ENCODE results near the gene VPS26B.
"Not testable (repeated sequence)": the region's sequence is repeated elsewhere in the genome, so short reads cannot be mapped to it uniquely, and the experiment has no call there.

The VPS26B gene

GRCh38 chr11:134223836-134224709 lies at the start of gene VPS26B, which contains the start of gene NCAPD3:
TSS of gene VPS26B (plus strand) at chr11:134224671. CDS start at chr11:134225123, 452 bp downstream.
TSS of gene NCAPD3 (minus strand) at chr11:134223967. CDS start at chr11:134223926, 41 bp downstream.
- peak; percentile 92 to 99 (median 93) for DNase-seq

DNA sequence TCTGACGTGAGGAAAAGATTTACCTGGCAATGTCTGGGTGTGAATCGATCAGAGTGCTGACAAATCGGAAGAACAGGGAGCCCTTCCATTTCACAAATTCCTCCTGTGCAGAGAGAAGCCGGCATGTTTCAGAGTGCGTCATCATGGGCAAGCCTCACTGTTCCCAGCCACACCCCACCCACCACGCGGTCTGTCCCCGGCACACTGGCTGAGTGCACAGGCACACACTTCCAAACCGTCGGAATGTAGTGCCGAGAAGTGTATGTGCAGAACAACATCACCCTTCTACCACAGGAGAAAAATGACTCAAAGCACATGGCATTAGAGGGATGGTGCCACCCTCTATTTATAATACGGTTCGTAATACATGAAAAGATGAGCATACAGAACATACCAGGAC lies 48.2 kb upstream of the VPS26B start:
- DNase-seq = no peak

DNA sequence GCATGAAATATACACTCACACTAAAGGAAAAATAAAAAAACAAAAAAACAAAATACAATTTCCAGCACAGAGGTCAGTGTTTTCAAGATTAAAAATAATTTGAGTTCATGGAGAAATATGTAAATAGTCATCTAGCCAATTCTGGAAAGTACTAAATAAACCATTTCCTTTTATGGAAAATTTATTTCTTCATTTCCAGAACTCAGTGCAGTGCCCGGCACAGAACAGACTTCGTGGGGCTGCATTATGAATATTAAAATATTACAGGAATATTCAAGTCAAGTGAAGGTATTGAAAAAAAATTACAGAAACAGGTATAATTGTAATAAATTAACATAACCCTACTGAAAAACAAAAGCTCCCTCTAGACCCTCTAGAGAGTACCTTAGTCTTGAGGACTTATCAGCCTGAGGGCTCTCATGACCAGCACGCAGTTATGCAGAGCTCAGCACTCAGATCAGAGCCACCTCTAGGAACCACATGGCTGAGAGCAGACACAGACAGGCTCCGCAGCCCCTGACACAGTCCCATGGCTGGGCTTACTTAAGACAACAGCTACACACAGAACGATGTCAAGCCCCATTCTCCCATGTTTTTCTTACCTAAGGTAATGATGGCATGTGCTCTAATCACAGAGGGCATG lies 46.3 kb upstream of the VPS26B start:
- no peak for DNase-seq

DNA sequence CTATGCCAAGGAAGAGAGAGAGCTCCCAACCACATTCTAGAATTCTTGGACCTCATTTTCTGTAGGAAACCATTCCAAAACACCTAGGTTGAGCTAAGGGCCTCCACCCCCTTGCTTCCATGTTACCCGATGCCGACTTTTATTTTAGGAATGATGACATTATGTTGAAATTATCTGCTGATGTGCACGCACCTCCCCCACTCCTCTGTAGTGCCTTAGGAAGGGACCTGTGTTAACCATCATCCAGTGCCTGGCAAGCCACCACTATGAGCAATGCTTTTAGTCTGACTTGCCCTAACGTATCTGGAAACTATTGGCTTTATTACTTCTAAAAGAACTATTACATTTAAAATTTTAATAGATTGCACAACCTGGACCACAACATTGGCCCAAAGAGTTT lies 42.8 kb upstream of the VPS26B start:
- DNase-seq = no peak

DNA sequence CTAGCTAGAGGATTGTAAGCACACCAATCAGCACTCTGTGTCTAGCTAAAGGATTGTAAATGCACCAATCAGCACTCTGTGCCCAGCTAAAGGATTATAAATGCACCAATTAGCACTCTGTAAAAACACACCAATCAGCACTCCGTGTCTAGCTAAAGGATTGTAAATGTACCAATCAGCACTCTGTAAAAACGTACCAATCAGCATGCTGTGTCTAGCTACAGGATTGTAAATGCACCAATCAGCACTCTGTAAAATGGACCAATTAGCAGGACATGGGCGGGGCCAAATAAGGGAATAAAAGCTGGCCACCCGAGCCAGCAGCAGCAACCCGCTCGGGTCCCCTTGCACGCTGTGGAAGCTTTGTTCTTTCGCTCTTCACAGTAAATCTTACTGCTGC lies 36.4 kb upstream of the VPS26B start:
- DNase-seq = not testable (repeated sequence)

DNA sequence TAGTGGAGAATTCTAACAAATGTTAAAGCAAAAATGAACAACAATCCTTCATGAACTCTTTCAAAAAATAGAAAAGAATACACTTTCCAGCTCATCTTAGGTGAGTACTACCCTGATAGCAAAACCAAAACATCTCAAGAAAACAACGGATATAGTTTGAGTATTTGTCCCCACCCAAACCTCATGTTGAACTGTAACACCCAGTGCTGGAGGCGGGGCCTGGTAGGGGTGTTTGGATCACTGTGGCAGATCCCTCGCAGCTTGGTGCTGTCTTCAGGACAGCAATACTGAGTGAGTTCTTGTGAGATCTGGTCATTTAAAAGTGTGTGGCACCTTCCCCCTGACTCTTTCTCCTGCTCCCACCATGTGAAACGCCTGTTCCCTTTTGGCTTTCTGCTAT lies 27.7 kb upstream of the VPS26B start:
- DNase-seq = no peak

DNA sequence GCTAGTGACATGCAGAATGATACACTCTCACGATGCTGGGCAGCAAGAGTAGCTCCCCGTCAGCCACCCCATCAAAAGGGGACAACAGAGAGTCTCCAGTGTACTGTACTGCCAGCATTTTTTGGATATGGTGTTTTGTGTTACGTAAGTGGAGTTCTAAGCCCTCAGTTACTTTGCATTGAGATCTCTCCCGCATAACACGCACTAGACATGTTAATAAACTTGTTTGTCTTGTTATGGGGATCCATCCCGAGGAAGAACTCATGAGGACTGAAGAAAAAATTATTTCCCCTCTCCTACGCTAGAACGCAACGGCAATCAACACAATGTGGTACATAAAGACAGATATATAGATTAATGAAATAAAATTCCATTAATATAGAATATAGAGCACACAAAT lies 24.9 kb upstream of the VPS26B start:
- DNase-seq = no peak

- DNase-seq = no peak
Observed at GRCh38 chr11:134200688-134201087, 23.8 kb upstream of the VPS26B start.

DNA sequence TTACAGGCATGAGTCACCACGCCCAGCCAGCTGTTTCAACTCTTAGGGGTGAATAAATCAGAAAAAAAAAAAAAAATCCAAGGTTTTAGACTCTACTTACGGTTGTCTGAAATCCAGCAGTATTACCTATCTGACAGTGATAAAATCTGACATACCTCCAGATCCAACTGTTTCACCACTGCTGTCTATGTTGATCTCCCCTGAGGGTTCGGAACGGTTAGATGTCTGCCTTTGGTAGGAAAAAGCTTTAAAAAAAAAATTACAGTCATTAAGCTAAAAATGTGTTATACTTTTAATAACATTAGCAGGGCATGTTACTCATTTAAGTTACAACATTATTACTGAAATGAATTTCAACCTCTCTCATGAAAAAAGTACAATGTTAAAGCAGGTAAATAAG lies 21.8 kb upstream of the VPS26B start:
- no peak for DNase-seq

DNA sequence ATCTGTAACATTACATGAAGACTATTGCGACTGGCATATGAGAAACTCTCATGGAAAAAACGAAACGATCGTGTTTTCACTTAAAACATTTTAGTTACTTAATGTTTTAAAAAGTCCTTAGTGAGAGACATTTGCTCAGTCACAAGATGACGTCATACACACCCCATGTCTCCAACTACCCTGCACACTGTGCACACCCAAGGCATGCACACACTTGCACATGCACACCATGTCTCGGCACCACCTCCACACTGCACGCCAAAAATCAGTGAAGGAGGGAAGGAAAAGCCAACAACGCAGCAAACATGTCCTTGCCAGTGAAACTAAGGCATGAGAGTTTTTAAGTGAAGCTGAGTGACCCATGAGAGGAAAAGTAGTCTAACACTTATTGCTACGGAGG lies 18.7 kb upstream of the VPS26B start:
- DNase-seq = no peak

GRCh38 chr11:134206185-134206584 lies 18.3 kb upstream of the VPS26B start:
- no peak for DNase-seq

- DNase-seq = peak; percentile 26 to 62 (median 44)
Observed at GRCh38 chr11:134207538-134208239, 16.8 kb upstream of the VPS26B start.

GRCh38 chr11:134215836-134216235 lies 8.6 kb upstream of the VPS26B start:
- DNase-seq = no peak

GRCh38 chr11:134216816-134217215 lies 7.7 kb upstream of the VPS26B start:
- no peak for DNase-seq

- DNase-seq = no peak
Observed at GRCh38 chr11:134223121-134223520, 1.4 kb upstream of the VPS26B start.

GRCh38 chr11:134224710-134225664 lies 516 bp downstream of the VPS26B start:
- peak; percentile 13 to 63 (median 48) for DNase-seq

DNA sequence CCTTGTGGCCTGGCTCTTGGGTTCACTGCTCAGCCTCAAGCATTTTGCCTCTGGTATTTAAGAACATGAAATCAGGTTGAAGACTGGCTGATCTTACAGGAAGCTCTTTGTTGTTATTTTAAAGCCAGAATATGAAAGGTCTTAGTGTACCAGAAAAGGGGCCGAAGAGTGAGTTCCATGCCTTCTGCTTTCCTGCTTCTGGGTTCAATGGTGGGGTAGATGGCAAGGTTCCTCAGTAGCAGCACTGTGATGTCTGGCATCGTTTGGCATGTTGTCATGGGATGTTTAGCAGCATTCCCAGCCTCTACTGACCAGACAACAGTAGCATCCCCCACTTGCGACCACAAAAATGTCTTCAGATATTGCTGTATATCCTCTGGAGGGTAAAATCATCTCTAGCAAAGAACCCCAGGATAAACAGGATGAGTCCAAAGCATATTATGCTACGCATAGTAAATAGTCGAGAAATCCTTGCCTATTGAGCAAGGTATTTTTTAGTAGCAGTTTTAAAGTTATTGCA lies 2.4 kb downstream of the VPS26B start:
- no peak for DNase-seq

DNA sequence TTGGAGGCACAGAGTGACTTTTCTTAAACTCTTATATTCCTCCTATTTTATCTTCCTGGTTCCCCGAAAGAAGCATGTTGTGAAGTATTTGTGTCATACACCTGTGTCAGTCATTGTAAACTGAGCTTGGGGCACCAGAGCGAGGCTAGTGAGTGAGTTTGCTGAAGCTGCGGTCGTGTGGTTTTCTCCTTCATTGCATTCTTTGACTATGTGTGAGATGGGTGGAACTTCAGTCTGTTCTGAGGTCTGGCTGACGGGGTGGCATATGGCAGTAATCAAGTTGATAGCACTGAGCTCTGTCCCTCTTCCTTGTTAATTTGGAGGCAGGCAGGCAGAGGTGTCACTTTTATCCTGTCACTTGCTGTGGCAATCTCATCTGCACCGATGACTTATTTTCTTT lies 4.2 kb downstream of the VPS26B start:
- DNase-seq = no peak

DNA sequence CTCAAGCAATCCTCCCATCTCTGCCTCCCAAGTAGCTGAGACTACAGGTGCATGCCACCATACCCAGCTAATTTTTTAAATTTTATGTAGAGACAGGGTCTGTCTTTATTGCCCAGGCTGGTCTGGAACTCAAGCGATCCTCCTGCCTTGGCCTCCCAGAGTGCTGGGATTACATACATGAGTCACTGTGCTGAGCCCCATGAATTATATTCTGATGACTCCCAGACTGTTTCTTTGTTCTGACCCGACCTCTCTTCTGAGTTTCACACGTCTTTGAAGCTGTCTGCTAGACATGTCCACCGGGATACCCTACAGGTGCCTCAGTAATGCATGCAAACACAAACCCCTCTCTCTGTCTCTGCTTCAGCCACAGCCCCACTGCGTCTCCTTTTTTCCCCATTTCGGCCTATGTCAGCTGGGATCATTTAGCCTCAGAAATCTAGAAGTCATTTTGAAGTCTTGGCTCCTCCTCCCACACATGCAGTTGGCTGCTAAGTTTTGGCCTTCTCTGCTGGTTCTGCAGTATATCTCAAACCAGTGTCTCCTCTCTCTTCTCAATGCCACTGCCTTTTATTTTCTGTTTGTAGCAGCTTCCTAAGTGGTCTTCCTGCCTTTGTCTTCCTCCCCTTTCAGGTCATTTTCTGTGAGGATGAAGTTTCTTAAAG lies 4.8 kb downstream of the VPS26B start:
- no peak for DNase-seq

GRCh38 chr11:134230339-134230738 lies 5.9 kb downstream of the VPS26B start:
- DNase-seq = no peak

GRCh38 chr11:134231958-134232659 lies 7.6 kb downstream of the VPS26B start:
- no peak for DNase-seq

All from stimulated activated naive CD4-positive, alpha-beta T cell (primary cell).